Amniotic stem cell (primary cell): ENCODE results near the gene HHAT.

Experiments used
- DNase-seq: peaks from one replicate; lab custom pipeline; 2025; lab: John Stamatoyannopoulos, UW

The HHAT gene

GRCh38 chr1:210328746-210329503 lies at the start of gene HHAT:
HHAT (plus strand) TSS chr1:210328902; CDS start chr1:210348976, 20,074 bp downstream.
- DNase-seq = peak; percentile 51

GRCh38 chr1:210280221-210280620 lies 48.5 kb upstream of the HHAT start:
- DNase-seq = no peak

- no peak for DNase-seq
Measured at GRCh38 chr1:210288116-210288515, 40.6 kb upstream of the HHAT start.

GRCh38 chr1:210289248-210289647 lies 39.5 kb upstream of the HHAT start:
- no peak for DNase-seq

- DNase-seq = no peak
Measured at GRCh38 chr1:210291081-210291764, 37.5 kb upstream of the HHAT start.

GRCh38 chr1:210291786-210292230 lies 36.9 kb upstream of the HHAT start:
- peak; percentile 33 for DNase-seq

GRCh38 chr1:210292231-210292871 lies 36.4 kb upstream of the HHAT start:
- peak; percentile 49 for DNase-seq

- DNase-seq = peak; percentile 14
Measured at GRCh38 chr1:210293171-210293607, 35.5 kb upstream of the HHAT start.

GRCh38 chr1:210294999-210295745 lies 33.5 kb upstream of the HHAT start:
- peak; percentile 20 for DNase-seq

GRCh38 chr1:210296682-210297081 lies 32.0 kb upstream of the HHAT start:
- no peak for DNase-seq

- DNase-seq = no peak
Measured at GRCh38 chr1:210298296-210298695, 30.4 kb upstream of the HHAT start.

GRCh38 chr1:210298936-210299335 lies 29.8 kb upstream of the HHAT start:
- DNase-seq = no peak

- no peak for DNase-seq
Measured at GRCh38 chr1:210299501-210299900, 29.2 kb upstream of the HHAT start.

GRCh38 chr1:210300923-210301614 lies 27.6 kb upstream of the HHAT start:
- DNase-seq = no peak

- DNase-seq = no peak
Measured at GRCh38 chr1:210301615-210302000, 27.1 kb upstream of the HHAT start.

- no peak for DNase-seq
Measured at GRCh38 chr1:210302501-210302900, 26.2 kb upstream of the HHAT start.

GRCh38 chr1:210303391-210303790 lies 25.3 kb upstream of the HHAT start:
- no peak for DNase-seq

- DNase-seq = no peak
Measured at GRCh38 chr1:210310562-210311153, 18.0 kb upstream of the HHAT start.

- DNase-seq = no peak
Measured at GRCh38 chr1:210311726-210312493, 16.8 kb upstream of the HHAT start.

GRCh38 chr1:210313046-210313595 lies 15.6 kb upstream of the HHAT start:
- no peak for DNase-seq
